Measurements from ENCODE around the gene SLC22A2. TPM values are rescaled to one million over a fixed set of nuclear protein-coding genes. Genes with fewer than 3 reads are reported as not detected.

SLC22A2 gene
- total RNA-seq, 2 experiments from 2014 or later = not detected

GRCh38 chr6:160173806-160174527 lies 84.7 kb downstream of the SLC22A2 start:
- ATAC-seq = no peak
- H3K9me3 Mint-ChIP-seq (ENCODE audit: low read depth) = no peaks in the 10 kb centered on the region
- intact Hi-C loops (cut with DNase I, micrococcal nuclease) = no loop called here
- no peaks in the 10 kb centered on the region for H3K4me1 Mint-ChIP-seq
- no peak overlapping the region for H3K4me3 Mint-ChIP-seq
- H3K27me3 Mint-ChIP-seq = peaks cover 20% of the 10 kb centered on the region
- H3K36me3 Mint-ChIP-seq (ENCODE audit: low read depth) = no peaks in the 10 kb centered on the region
- DNase-seq = no peak
- ChIA-PET POLR2A (interaction anchor here (0.5 kb wide), 1 partner anchor 32 kb away, joined by 4 read pairs; no protein-coding TSS in a partner anchor), CTCF (interaction anchor here (1.3 kb wide), 1 partner anchor 17 kb away, joined by 3 read pairs; no protein-coding TSS in a partner anchor)
- no peak overlapping the region for H3K27ac Mint-ChIP-seq

- no peak overlapping the region for H3K27ac Mint-ChIP-seq
- H3K9me3 Mint-ChIP-seq (ENCODE audit: low read depth) = no peaks in the 10 kb centered on the region
- intact Hi-C loops (cut with DNase I, micrococcal nuclease) = no loop called here
- H3K36me3 Mint-ChIP-seq (ENCODE audit: low read depth) = no peaks in the 10 kb centered on the region
- H3K4me1 Mint-ChIP-seq = no peaks in the 10 kb centered on the region
- ATAC-seq (no peak), DNase-seq (no peak)
- H3K27me3 Mint-ChIP-seq = peaks cover 22% of the 10 kb centered on the region
- no peak overlapping the region for H3K4me3 Mint-ChIP-seq
- ChIA-PET POLR2A (no interaction called here), CTCF (no interaction called here)
Measured at GRCh38 chr6:160172704-160173103, 85.9 kb downstream of the SLC22A2 start.

GRCh38 chr6:160170018-160170680 lies 88.5 kb downstream of the SLC22A2 start:
- Mint-ChIP-seq H3K36me3 (ENCODE audit: low read depth) (no peaks in the 10 kb centered on the region), H3K9me3 (ENCODE audit: low read depth) (no peaks in the 10 kb centered on the region), H3K4me1 (no peaks in the 10 kb centered on the region), H3K27ac (no peak overlapping the region), H3K4me3 (no peak overlapping the region), H3K27me3 (peaks cover 18% of the 10 kb centered on the region)
- CTCF ChIA-PET = no interaction called here
- ATAC-seq (no peak), DNase-seq (no peak)
- POLR2A ChIA-PET = no interaction called here
- intact Hi-C loops (cut with DNase I, micrococcal nuclease) = no loop called here

DNA sequence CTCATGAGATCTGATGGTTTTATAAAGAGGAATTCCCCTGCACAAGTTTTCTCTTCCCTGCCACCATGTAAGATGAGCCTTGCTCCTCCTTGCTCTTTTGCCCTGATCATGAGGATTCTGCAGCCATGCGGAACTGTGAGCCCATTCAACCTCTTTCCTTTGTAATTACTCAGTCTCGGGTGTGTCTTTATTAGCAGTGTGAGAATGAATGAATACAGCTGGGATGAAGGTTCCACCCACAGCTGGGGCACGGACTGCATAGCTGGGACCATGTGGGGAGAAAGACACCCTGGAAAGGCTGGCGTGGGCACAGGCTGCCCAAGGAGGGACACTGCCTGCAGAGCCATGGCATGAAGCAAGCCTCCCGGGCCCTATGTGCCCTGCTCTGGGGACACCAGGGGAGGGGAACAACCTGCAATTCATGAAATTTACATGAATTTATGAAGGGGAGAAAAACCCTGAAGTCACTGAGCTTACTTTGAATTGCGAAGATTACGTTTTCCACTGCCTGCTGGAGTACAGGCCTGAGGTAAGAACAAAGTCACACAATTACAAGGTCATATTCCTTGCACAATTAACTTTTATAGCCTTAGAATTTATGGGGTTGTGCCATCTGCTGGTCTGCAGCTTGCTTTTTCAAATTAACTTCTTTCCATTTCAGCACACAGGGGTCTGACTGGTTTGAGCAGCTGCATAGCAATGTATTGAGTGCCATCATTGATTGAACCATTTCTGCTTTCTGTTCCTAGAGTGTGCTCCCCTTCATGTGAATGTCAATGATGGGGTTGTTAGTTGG lies 90.8 kb downstream of the SLC22A2 start:
- Mint-ChIP-seq H3K9me3 (ENCODE audit: low read depth) (no peaks in the 10 kb centered on the region), H3K4me3 (no peak overlapping the region), H3K36me3 (ENCODE audit: low read depth) (no peaks in the 10 kb centered on the region), H3K4me1 (no peaks in the 10 kb centered on the region), H3K27me3 (peaks cover 19% of the 10 kb centered on the region), H3K27ac (no peak overlapping the region)
- ATAC-seq (no peak), DNase-seq (no peak)
- POLR2A ChIA-PET = no interaction called here
- CTCF ChIA-PET = interaction anchor here (1.1 kb wide), 1 partner anchor 29 kb away, joined by 3 read pairs; no protein-coding TSS in a partner anchor
- intact Hi-C loops (cut with DNase I, micrococcal nuclease) = no loop called here

Other genes starting within 250 kb of the SLC22A2 start
- gene SLC22A1, start 137.0 kb downstream of the SLC22A2 start, total RNA-seq = 1 to 10 TPM in 1 of 2 experiments, under 1 TPM in 1; 0.78 to 1.2 TPM
- gene SLC22A3, start 89.6 kb upstream of the SLC22A2 start, total RNA-seq = not detected